Coronary artery (tissue), 2 donors: ENCODE data around the gene CCL7.
A peak's percentile ranks its signal among the peaks of the same experiment; 100 is the strongest.

Experiments used
- DNase-seq: peaks from one replicate; pipeline ENCODE4 v3.0.0-alpha.2; 2017; ENCODE audit warnings: low spot score
- H3K27ac ChIP-seq, 2 donors: fragments of 200-600 bp; sonication (generic); one replicate each; pipeline ENCODE4 v1.5.1; 2016 to 2019
- H3K4me3 ChIP-seq: fragments of 200-600 bp; sonication (generic); 2 replicates; pipeline ENCODE4 v1.5.1; 2016; ENCODE audit warnings: mild to moderate bottlenecking, moderate library complexity
- TF ChIP-seq, protein P1 (sequence below): fragments of 200-600 bp; sonication (generic); IDR thresholded peaks from one replicate; pipeline ENCODE4 v1.5.1; 2019; ENCODE audit warnings: antibody characterized with exemption

The CCL7 gene

GRCh38 chr17:34252444-34253138 is 17.4 kb upstream of the CCL7 start:
- peak; percentile 97 for DNase-seq
- H3K27ac ChIP-seq, result peak overlapping the region; percentile 84 to 91
- H3K4me3 ChIP-seq, result peak overlapping the region; percentile 27
- TF ChIP-seq, protein P1, sequence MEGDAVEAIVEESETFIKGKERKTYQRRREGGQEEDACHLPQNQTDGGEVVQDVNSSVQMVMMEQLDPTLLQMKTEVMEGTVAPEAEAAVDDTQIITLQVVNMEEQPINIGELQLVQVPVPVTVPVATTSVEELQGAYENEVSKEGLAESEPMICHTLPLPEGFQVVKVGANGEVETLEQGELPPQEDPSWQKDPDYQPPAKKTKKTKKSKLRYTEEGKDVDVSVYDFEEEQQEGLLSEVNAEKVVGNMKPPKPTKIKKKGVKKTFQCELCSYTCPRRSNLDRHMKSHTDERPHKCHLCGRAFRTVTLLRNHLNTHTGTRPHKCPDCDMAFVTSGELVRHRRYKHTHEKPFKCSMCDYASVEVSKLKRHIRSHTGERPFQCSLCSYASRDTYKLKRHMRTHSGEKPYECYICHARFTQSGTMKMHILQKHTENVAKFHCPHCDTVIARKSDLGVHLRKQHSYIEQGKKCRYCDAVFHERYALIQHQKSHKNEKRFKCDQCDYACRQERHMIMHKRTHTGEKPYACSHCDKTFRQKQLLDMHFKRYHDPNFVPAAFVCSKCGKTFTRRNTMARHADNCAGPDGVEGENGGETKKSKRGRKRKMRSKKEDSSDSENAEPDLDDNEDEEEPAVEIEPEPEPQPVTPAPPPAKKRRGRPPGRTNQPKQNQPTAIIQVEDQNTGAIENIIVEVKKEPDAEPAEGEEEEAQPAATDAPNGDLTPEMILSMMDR, result no peak

DNA sequence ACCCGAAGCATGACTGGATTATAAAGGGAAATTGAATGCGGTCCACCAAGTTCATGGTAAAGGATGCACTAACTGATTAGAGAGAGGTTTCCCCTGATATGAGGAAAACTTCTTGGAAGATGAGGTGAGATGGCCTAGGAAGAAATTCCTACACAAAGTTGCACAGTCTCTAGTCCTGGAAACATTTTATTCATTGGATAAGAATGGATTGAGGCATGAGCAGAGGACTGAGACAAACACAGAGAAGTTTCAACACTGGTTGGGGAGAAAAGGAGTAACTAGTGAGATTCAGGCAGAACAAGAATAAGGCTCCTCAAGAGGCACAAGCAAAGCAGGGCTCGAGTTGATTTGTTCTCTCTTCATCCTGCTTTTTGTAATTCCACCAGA is 16.9 kb upstream of the CCL7 start:
- H3K27ac ChIP-seq, result peak overlapping the region; percentile 84 to 91
- DNase-seq, result no peak
- H3K4me3 ChIP-seq, result peak overlapping the region; percentile 27
- TF ChIP-seq, protein P1, result no peak

DNA sequence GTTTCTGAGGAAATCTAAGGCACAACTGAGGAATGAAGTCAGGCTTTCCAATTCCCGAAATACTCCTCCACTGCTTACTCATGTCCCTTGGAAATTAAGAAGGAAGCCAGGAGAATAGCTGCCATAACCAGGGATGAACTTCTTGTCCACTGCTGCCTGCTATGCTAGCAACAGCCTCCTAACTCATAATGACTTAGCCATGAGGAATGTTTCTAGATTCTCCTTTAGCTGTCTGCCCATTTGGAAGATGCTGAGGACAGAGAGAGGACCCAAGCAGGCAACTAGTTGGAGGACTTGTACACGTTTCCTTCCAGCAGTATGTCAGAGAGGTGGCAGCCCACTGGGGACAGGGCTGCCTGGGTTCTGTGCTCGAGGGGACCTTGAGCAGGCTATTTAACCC is 15.9 kb upstream of the CCL7 start:
- TF ChIP-seq, protein P1, result no peak
- peak overlapping the region; percentile 84 to 91 for H3K27ac ChIP-seq
- no peak for DNase-seq
- peak overlapping the region; percentile 69 for H3K4me3 ChIP-seq

- TF ChIP-seq, protein P1, result no peak
- Histone ChIP-seq H3K27ac (peak within 1 kb of the TSS; percentile 84 to 91), H3K4me3 (peak within 1 kb of the TSS; percentile 69)
- no peak for DNase-seq
These were observed 15.2 kb upstream of the CCL7 start, which contains the start of gene CCL2 for GRCh38 chr17:34254651-34255380. CCL2 (plus strand) TSS chr17:34255285; CDS start chr17:34255350, 65 bp downstream.

DNA sequence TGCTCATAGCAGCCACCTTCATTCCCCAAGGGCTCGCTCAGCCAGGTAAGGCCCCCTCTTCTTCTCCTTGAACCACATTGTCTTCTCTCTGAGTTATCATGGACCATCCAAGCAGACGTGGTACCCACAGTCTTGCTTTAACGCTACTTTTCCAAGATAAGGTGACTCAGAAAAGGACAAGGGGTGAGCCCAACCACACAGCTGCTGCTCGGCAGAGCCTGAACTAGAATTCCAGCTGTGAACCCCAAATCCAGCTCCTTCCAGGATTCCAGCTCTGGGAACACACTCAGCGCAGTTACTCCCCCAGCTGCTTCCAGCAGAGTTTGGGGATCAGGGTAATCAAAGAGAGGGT is 14.7 kb upstream of the CCL7 start:
- no peak for DNase-seq
- peak overlapping the region; percentile 69 for H3K4me3 ChIP-seq
- peak overlapping the region; percentile 84 to 91 for H3K27ac ChIP-seq
- TF ChIP-seq, protein P1, result no peak

DNA sequence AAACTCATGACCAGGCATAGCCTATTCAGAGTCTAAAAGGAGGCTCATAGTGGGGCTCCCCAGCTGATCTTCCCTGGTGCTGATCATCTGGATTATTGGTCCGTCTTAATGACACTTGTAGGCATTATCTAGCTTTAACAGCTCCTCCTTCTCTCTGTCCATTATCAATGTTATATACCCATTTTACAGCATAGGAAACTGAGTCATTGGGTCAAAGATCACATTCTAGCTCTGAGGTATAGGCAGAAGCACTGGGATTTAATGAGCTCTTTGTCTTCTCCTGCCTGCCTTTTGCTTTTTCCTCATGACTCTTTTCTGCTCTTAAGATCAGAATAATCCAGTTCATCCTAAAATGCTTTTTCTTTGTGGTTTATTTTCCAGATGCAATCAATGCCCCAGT is 14.2 kb upstream of the CCL7 start:
- no peak for DNase-seq
- H3K27ac ChIP-seq, result peak overlapping the region; percentile 84 to 91
- TF ChIP-seq, protein P1, result no peak
- peak overlapping the region; percentile 69 for H3K4me3 ChIP-seq
